Measurements from ENCODE around the gene CHTF18. TPM values are rescaled to one million over a fixed set of nuclear protein-coding genes. Genes with fewer than 3 reads are reported as not detected.

Gene CHTF18
- total and polyA plus RNA-seq, 4 donors = 7.5 to 17.4 (median 14.9) TPM

DNA sequence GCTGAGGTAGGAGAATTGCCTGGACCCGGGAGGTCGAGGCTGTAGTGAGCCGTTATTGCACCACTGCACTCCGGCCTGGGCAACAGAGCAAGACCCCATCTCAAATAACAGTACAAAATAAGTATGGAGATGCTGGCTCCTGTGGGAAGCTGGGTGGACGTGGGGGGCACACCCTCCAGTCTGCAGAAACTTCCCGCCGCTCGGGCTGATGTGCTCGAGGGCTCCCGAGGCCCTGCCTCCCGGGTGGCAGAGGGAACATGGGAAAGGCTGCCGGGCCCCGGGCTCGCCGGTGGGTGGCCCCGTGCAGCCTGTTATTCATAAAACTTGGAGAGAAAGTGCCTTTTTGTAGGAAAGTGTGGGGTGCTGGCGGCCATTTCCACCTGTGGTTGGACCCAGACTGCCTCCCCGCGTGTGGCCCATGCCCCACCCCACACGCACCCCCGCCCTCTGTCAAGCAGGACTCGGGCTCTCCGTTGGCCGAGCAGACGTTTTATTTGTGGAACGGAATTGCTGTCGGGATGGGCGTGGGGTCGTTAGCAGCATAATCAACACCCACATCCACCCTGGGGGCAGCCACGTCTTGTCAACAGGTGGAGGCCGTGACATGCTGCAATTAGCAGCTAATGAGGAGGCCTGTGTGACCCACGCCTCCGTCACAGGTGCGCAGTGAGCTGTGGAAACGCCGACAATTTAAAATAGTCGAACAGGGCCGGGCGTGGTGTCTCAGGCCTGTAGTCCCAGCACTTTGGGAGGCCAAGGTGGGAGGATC lies 40.3 kb upstream of the CHTF18 start:
- no peaks in the 10 kb centered on the region for H3K27me3 ChIP-seq (ENCODE audit: control insufficient read depth in 3 of 3, insufficient read depth in 3 of 3, low read length in 2 of 3)
- WGBS, 2 donors = 84 to 93% methylated on average over 39 of the region's 39 CpGs
- peaks cover 0 to 3% (median 0%) of the 10 kb centered on the region in 5 donors for H3K4me1 ChIP-seq (ENCODE audit: control insufficient read depth in 5 of 5, insufficient read depth in 5 of 5, low read length in 5 of 5)
- H3K9ac ChIP-seq (ENCODE audit: insufficient read depth in 1 of 2, low read length in 2 of 2) = no peak overlapping the region
- no peaks in the 10 kb centered on the region for H3K9me3 ChIP-seq (ENCODE audit: control insufficient read depth in 4 of 4, insufficient read depth in 3 of 4, low read length in 3 of 4)
- no peaks in the 10 kb centered on the region for H3K36me3 ChIP-seq (ENCODE audit: control insufficient read depth in 4 of 4, insufficient read depth in 4 of 4, low read length in 4 of 4)
- no peak overlapping the region for H3K4me3 ChIP-seq
- TF ChIP-seq, protein P1, sequence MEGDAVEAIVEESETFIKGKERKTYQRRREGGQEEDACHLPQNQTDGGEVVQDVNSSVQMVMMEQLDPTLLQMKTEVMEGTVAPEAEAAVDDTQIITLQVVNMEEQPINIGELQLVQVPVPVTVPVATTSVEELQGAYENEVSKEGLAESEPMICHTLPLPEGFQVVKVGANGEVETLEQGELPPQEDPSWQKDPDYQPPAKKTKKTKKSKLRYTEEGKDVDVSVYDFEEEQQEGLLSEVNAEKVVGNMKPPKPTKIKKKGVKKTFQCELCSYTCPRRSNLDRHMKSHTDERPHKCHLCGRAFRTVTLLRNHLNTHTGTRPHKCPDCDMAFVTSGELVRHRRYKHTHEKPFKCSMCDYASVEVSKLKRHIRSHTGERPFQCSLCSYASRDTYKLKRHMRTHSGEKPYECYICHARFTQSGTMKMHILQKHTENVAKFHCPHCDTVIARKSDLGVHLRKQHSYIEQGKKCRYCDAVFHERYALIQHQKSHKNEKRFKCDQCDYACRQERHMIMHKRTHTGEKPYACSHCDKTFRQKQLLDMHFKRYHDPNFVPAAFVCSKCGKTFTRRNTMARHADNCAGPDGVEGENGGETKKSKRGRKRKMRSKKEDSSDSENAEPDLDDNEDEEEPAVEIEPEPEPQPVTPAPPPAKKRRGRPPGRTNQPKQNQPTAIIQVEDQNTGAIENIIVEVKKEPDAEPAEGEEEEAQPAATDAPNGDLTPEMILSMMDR (IDR thresholded peaks at IDR 0.05; ENCODE audit: control extremely low read depth, extremely low read depth) = no peak
- no peak for DNase-seq
- no peak overlapping the region for H3K27ac ChIP-seq (ENCODE audit: low read depth in 1 of 2, low read length in 1 of 2)
- no peak for ATAC-seq (ENCODE audit: insufficient read depth, low FRiP score)

DNA sequence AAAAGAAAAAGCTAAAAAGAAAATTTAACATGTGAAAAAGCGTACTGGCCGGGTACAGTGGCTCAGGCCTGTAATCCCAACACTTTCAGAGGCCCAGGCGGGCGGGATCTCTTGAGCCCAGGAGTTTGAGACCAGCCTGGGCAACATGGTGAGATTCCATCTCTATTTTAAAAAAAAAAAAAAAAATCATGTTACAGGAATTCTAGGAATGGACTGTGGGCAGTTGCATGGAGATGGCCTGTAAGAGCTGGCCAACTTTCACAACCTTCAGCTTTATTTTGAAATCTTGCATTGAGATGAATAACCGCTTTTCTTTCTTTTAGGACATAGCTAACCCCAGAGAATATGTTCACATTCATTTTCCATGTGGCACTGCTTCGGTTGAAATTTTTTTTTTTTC lies 39.4 kb upstream of the CHTF18 start:
- Histone ChIP-seq H3K36me3 (ENCODE audit: control insufficient read depth in 4 of 4, insufficient read depth in 4 of 4, low read length in 4 of 4) (no peaks in the 10 kb centered on the region), H3K9ac (ENCODE audit: insufficient read depth in 1 of 2, low read length in 2 of 2) (no peak overlapping the region), H3K4me1 (ENCODE audit: control insufficient read depth in 5 of 5, insufficient read depth in 5 of 5, low read length in 5 of 5) (peaks cover 0 to 3% (median 0%) of the 10 kb centered on the region in 5 donors), H3K9me3 (ENCODE audit: control insufficient read depth in 4 of 4, insufficient read depth in 3 of 4, low read length in 3 of 4) (no peaks in the 10 kb centered on the region), H3K27me3 (ENCODE audit: control insufficient read depth in 3 of 3, insufficient read depth in 3 of 3, low read length in 2 of 3) (no peaks in the 10 kb centered on the region), H3K4me3 (no peak overlapping the region), H3K27ac (ENCODE audit: low read depth in 1 of 2, low read length in 1 of 2) (no peak overlapping the region)
- DNase-seq = no peak
- WGBS, 2 donors = 72 to 80% methylated on average over 6 of the region's 6 CpGs
- TF ChIP-seq, protein P1 (IDR thresholded peaks at IDR 0.05; ENCODE audit: control extremely low read depth, extremely low read depth) = no peak
- ATAC-seq (ENCODE audit: insufficient read depth, low FRiP score) = no peak

DNA sequence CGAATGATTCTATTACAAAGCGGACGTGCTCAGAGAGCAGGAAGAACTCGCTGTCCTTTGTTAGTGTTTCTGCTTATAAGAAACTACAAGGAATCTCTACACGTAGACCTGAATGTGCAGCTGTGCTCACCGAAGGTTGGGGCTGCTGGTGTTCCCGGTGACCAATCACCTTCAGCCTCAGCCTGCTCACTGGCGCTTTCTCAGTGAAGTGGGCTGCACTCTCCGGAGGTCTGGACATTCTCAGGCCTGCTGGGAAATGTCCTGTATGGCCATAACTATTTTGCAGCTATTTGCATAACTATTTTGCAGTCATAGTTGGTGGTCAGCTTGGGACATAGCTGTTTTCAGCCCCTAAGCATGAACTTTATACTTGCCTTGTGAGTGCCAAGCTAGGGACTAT lies 37.9 kb upstream of the CHTF18 start:
- H3K27me3 ChIP-seq (ENCODE audit: control insufficient read depth in 3 of 3, insufficient read depth in 3 of 3, low read length in 2 of 3) = no peaks in the 10 kb centered on the region
- no peak for ATAC-seq (ENCODE audit: insufficient read depth, low FRiP score)
- no peaks in the 10 kb centered on the region for H3K9me3 ChIP-seq (ENCODE audit: control insufficient read depth in 4 of 4, insufficient read depth in 3 of 4, low read length in 3 of 4)
- TF ChIP-seq, protein P1 (IDR thresholded peaks at IDR 0.05; ENCODE audit: control extremely low read depth, extremely low read depth) = no peak
- no peak overlapping the region for H3K4me3 ChIP-seq
- DNase-seq = no peak
- no peak overlapping the region for H3K27ac ChIP-seq (ENCODE audit: low read depth in 1 of 2, low read length in 1 of 2)
- H3K4me1 ChIP-seq (ENCODE audit: control insufficient read depth in 5 of 5, insufficient read depth in 5 of 5, low read length in 5 of 5) = peaks cover 0 to 3% (median 0%) of the 10 kb centered on the region in 5 donors
- H3K36me3 ChIP-seq (ENCODE audit: control insufficient read depth in 4 of 4, insufficient read depth in 4 of 4, low read length in 4 of 4) = no peaks in the 10 kb centered on the region
- 71 to 74% methylated on average over 9 of the region's 9 CpGs for WGBS, 2 donors
- no peak overlapping the region for H3K9ac ChIP-seq (ENCODE audit: insufficient read depth in 1 of 2, low read length in 2 of 2)

Measured in lung (tissue), 12 donors.